ENCODE results near the gene PRR29. TPM values are rescaled to one million over a fixed set of nuclear protein-coding genes. Genes with fewer than 3 reads are reported as not detected.

The PRR29 gene
- total RNA-seq, 1 donor from 2014 or later: not detected

GRCh38 chr17:63954402-63955063, 43.6 kb upstream of the PRR29 start:
- Mint-ChIP-seq H3K4me1 (peaks cover 37% of the 10 kb centered on the region), H3K9me3 (no peaks in the 10 kb centered on the region), H3K27me3 (no peaks in the 10 kb centered on the region), H3K4me3 (peak overlapping the region; percentile 77), H3K27ac (peak overlapping the region; percentile 94), H3K36me3 (ENCODE audit: low read depth) (no peaks in the 10 kb centered on the region)
- no peak for TF ChIP-seq CTCF (IDR thresholded peaks at IDR 0.05)
- intact Hi-C loops (cut with micrococcal nuclease): loop anchor here (1.0 to 2.0 kb wide), 2 partner anchors 18 to 36 kb away; partner anchors contain the start of gene SCN4A
- ATAC-seq (ENCODE audit: low read depth): peak; percentile 86
- CTCF ChIA-PET: interaction anchor here (1.7 to 9.4 kb wide), 7 partner anchors 9 to 179 kb away, joined by 4 to 162 read pairs (median 9); partner anchors contain the start of genes CSHL1 and GH1
- POLR2A ChIA-PET: interaction anchor here (0.9 to 5.1 kb wide), 13 partner anchors 9 to 191 kb away, joined by 3 to 27 read pairs (median 7); partner anchors contain the start of genes CD79B, ERN1, GH1 and ICAM2
- DNase-seq: peak; percentile 50

GRCh38 chr17:63955232-63955631, 42.9 kb upstream of the PRR29 start:
- CTCF ChIA-PET: interaction anchor here (1.7 to 9.4 kb wide), 5 partner anchors 35 to 178 kb away, joined by 4 to 162 read pairs (median 70); partner anchors contain the start of genes CSHL1 and GH1
- intact Hi-C loops (cut with micrococcal nuclease): loop anchor here (2.0 kb wide), 1 partner anchor 18 kb away; the partner anchor contains the start of gene SCN4A
- no peaks in the 10 kb centered on the region for H3K9me3 Mint-ChIP-seq
- ATAC-seq (ENCODE audit: low read depth): no peak
- H3K4me3 Mint-ChIP-seq: no peak overlapping the region
- H3K27ac Mint-ChIP-seq: peak overlapping the region; percentile 94
- DNase-seq: no peak
- H3K4me1 Mint-ChIP-seq: peaks cover 37% of the 10 kb centered on the region
- TF ChIP-seq CTCF (IDR thresholded peaks at IDR 0.05): no peak
- H3K36me3 Mint-ChIP-seq (ENCODE audit: low read depth): no peaks in the 10 kb centered on the region
- H3K27me3 Mint-ChIP-seq: no peaks in the 10 kb centered on the region
- POLR2A ChIA-PET: interaction anchor here (1.0 to 5.1 kb wide), 9 partner anchors 9 to 191 kb away, joined by 3 to 27 read pairs (median 7); partner anchors contain the start of genes ERN1, GH1, ICAM2 and SCN4A

- ATAC-seq (ENCODE audit: low read depth) (no peak), DNase-seq (no peak)
- Mint-ChIP-seq H3K36me3 (ENCODE audit: low read depth) (no peaks in the 10 kb centered on the region), H3K27ac (peak overlapping the region; percentile 73), H3K4me3 (no peak overlapping the region), H3K9me3 (no peaks in the 10 kb centered on the region), H3K27me3 (no peaks in the 10 kb centered on the region), H3K4me1 (peaks cover 34% of the 10 kb centered on the region)
- TF ChIP-seq CTCF (IDR thresholded peaks at IDR 0.05): no peak
- intact Hi-C loops (cut with micrococcal nuclease): loop anchor here (2.0 kb wide), 1 partner anchor 17 kb away; the partner anchor contains the start of gene SCN4A
- POLR2A ChIA-PET: interaction anchor here (1.2 to 1.4 kb wide), 2 partner anchors 17 to 190 kb away, joined by 3 to 4 read pairs; partner anchors contain the start of gene SCN4A
- CTCF ChIA-PET: interaction anchor here (1.2 to 9.4 kb wide), 6 partner anchors 9 to 178 kb away, joined by 3 to 162 read pairs (median 12); partner anchors contain the start of gene GH1
Measured at GRCh38 chr17:63955791-63956190, 42.4 kb upstream of the PRR29 start.

- CTCF ChIA-PET: interaction anchor here (0.8 to 9.4 kb wide), 7 partner anchors 10 to 177 kb away, joined by 3 to 162 read pairs (median 4); partner anchors contain the start of gene GH1
- H3K36me3 Mint-ChIP-seq (ENCODE audit: low read depth): no peaks in the 10 kb centered on the region
- TF ChIP-seq CTCF (IDR thresholded peaks at IDR 0.05): no peak
- POLR2A ChIA-PET: interaction anchor here (1.2 to 1.9 kb wide), 3 partner anchors 10 to 189 kb away, joined by 4 to 10 read pairs (median 5); partner anchors contain the start of gene CD79B
- no peaks in the 10 kb centered on the region for H3K9me3 Mint-ChIP-seq
- H3K4me3 Mint-ChIP-seq: no peak overlapping the region
- peak overlapping the region; percentile 11 for H3K27ac Mint-ChIP-seq
- peaks cover 34% of the 10 kb centered on the region for H3K4me1 Mint-ChIP-seq
- ATAC-seq (ENCODE audit: low read depth) (no peak), DNase-seq (no peak)
- H3K27me3 Mint-ChIP-seq: no peaks in the 10 kb centered on the region
- intact Hi-C loops (cut with micrococcal nuclease): no loop called here
Measured at GRCh38 chr17:63956296-63956920, 41.7 kb upstream of the PRR29 start.

All from activated B cell treated with CpG ODN at 0.5 μM for 24 hours (primary cell).